HG03175 (cell line): ENCODE data around the gene TREML4.
"Not testable (repeated sequence)": the region's sequence is repeated elsewhere in the genome, so short reads cannot be mapped to it uniquely, and the experiment has no call there.

Experiments
- ATAC-seq: cut with Tn5 transposase; IDR thresholded peaks from one replicate; pipeline ENCODE4 v1.9.1; 2021; ENCODE audit warnings: mild to moderate bottlenecking, moderate library complexity; ENCODE audit not compliant: unreplicated experiment

TREML4 gene

DNA sequence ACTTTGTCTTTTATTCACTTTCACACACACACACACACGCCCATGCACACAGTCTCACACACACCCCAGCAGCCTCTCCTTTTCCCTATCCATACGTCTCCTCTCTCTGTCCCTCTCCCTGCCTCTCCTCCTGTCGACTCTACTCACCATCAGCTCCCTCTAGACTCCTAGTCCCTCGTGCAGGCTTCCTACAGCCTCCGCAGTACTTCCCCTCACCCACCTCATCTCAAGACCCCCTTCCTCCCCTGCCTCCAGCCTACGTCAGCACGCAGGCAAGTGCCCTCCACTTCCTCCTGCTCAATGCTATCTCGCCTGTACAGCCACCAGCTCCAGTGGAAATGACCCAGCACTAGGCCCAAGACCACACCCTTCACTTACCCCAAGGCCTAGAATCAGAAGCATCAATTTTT is 26.4 kb upstream of the TREML4 start:
- ATAC-seq, result no peak

DNA sequence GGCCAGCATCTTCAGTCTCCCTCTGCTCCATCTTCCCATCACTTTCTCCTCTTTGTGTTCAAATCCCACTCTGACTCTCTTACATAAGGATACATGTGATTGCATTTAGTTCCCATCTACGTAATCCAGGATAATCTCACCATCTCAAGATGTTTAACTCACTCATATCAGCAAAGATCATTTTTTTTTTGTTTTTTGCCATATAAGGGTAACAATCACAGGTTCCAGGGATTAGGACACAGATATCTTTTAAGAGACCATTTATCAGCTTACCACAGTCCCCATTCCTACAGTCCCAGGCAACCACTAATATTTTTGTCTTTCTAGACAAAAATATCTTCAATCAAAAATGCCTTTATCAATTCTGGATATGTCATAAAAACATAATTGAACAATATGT is 24.0 kb upstream of the TREML4 start:
- ATAC-seq, result no peak

DNA sequence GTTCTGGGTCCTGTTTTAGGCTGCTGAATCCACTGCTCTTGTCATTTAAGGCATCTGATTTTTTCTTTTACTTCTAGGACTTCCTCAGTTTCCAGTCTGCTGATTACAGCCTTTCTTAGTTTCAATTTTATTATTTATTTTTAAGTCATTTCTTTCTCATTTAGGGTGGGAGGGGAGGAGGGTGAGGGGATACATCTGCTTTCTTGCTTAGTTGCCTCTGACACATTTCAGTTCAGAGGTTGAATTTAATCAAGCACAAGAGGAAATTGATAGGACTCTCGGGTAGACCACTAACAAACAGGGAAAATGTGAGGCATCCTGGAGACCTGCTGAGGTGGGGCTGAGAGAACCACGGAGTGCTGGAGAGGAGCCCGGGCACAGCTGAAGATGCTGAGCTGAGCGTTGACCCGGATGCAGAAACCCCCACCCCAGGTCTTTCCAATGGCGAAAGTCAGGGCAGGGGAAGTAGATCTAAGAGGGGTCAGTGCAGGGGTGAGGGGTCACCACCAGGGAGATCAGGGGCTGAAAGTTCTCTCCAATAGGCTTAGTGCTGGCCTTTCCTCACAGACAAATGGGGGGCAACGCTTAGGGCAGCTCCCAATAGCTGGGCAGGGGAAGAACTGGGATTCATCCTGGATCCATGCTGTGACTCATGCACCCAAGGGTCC is 19.6 kb upstream of the TREML4 start:
- ATAC-seq, result no peak

DNA sequence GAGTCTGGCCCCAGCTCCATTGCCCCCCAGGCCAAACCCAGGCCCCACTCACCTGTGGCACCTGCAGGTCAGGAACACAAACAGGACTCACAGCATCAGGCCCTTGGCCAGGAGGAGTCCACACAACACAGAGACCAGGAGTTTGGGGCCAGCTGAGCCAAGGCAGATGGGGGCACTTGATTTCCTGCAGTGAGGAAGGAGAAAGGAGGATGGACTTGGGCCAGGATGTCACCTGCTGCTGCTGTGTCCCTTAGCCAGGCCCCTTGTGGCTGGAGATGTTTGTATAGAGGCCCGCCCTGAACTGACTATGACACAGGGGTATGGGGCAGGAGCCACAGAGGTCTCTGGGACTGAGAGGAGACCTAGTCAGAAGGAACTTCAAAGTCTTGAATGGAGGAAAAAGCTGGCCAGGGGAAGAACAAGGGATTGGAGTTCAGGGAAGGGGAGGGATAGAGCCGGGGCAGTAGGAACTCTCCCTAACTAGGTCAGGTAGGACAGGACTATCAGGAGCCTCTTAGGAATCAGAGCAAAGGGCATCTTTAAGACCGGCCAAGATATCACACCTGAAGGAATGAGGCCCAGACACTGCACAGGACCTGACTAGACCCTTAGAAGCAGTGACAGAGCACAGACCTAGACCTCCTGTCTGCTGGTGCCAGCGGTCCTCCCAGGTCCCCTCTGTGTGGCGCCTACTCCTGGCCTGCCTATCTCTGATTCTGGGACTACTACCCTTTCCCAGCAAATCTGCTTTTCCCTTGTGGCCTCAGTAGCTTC is 18.4 kb upstream of the TREML4 start:
- ATAC-seq, result no peak

DNA sequence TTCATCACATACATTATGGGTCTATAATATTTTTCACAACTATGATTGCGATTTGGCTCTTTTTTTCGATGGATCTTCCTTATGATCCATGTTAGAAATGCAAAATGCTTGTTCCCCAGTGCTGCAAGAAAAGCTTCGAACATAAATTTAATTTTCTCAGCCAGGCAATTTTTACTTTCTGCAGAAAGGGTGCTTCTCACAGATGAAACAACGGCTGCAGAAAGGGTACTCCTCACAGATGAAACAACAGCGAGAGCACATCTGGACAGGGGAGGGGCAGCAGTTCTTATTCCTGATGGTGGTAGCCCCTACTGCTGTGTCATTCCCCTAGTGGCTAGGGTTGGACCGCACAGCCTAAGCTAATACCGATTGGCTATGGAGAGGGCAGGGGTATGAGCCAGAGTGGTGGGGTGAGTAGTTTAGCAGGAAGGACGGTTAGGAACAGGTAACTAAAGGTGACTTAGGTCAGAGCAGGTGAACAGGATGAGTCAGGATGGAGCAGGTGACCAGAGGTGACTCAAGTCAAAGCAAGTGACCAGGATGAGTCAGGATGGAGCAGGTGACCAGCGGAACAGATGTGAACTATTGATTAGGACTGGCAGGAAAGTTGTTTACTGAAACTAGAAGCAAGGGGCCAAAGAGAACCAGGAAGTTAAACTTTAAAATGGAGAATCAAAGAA is 13.4 kb upstream of the TREML4 start:
- no peak for ATAC-seq

DNA sequence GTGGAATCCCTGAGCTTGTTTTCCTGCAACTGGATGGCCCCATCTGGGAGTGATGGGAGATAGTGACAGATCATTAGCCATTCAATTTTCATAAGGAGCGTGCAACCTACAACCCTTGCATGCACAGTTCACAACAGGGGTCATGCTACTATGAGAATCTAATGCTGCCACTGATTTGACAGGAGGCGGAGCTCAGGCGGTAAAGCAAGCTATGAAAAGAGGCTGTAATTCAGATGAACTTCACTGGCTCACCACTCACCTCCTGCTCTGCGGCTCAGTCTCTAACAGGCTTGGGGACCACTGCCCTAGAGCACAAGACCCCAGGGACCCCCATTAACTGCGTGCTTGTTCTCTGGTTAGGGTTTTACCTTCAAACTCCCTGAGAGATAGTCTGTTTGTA is 12.4 kb upstream of the TREML4 start:
- ATAC-seq, result no peak

DNA sequence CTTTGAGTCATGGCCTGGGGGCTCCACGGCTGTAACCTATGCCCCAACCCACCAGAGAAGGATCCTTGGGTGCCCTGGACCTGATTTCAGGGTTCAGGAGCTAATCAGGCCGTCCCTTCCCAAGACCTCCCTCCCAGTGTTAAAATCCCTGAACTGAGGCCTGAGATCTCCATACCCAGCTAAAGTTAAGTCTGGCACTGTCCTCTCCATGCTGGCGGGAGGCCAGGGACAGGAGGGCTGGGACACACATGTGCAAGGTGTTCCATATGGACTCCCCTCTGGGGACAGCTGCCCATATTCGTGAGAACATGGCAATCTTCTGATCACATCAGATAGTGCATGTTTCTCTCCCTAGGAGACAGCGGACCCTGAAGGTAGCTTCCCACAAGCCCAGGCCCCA is 11.5 kb upstream of the TREML4 start:
- no peak for ATAC-seq

DNA sequence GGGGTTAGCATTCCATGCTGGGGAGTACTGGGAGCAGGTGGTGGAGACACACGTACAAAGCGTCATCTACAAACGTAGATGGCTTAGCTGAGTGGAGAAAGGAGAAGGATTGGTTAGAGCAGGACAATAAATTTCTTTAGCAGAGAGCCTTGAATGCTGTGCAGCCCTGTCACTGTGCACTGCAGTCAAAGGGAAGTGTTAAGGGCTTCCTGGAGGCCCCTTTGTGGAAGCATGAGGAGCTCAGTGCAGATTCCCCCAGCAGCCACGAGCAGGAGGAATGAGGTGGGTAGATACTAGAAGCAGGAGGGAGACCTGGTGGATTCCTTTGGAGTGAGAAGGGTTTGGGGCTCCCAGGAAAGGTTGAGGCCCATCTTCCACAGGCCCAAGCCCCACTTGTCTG is 6.1 kb upstream of the TREML4 start:
- ATAC-seq, result no peak

DNA sequence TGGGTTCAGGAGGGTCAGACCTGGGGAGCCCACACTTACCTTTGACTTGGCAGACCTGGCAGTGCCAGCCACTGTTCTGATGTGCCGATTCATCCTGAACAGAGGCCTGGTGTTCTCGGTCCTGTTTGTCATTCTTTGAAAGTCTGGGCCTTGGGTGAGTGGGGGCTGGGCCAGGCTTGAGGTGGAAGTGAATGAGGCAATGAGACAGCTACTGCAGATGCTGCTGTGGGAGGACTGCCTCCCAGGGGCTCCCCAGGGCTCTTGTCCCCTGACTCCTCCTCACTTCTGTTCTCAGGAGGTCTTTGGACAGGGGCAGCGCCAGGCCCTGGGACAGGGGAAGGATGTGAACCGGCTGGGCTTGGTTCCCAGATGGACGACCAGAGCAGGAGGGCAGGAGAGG is 5.6 kb upstream of the TREML4 start:
- ATAC-seq, result no peak

DNA sequence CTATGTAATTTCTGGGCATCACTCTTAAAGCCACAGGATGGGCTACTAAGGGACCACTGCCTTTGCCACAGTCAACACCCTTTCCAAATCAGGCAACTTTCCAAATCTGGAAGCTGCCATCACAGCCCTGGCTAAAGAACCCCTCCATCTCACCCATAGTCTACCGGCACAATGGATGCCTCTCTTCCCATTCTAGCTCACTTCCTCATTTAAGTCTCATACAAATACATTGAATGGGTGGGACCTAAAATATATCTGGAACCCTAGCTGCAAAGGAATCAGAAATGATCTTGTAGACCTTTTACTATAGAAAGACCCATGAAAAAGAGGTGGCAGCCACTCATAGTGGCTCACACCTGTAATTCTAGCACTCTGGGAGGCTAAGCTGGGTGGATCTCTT is 3.3 kb upstream of the TREML4 start:
- no peak for ATAC-seq

DNA sequence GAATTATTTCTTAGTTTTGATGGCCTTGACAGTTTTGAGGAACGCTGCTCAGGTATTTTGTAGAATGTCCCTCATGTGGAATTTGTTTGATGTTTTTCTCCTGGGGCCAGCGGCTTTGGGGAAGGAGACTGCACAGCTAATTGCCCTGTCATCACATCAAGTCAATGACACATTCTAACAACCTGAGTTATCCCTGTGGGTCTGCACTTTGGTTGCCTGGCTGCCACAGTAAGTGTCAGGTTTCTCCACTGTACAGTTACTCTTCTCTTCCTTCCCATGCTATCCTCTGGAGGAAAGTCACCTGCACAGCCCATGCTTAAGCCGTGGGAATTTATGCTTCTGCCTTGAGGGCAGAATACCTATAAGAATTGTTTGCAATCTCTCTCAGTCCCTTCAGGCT is 1.4 kb upstream of the TREML4 start:
- no peak for ATAC-seq

DNA sequence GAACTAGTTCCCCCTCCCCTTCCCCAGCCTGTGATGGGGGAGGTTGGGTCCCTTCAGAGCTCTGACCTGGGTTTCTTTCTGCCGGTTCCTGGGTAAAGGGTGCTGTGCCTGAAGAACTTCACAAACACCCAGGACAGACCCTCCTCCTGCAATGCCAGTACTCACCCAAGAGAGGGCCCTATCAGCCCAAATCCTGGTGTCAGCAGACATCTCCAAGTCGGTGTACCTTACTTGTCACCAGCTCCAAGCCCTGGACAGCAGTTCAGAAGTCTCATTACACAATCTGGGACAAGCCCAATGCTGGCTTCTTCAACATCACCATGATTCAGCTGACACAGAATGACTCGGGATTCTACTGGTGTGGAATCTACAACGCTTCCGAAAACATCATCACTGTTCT is 467 bp downstream of the TREML4 start:
- no peak for ATAC-seq

DNA sequence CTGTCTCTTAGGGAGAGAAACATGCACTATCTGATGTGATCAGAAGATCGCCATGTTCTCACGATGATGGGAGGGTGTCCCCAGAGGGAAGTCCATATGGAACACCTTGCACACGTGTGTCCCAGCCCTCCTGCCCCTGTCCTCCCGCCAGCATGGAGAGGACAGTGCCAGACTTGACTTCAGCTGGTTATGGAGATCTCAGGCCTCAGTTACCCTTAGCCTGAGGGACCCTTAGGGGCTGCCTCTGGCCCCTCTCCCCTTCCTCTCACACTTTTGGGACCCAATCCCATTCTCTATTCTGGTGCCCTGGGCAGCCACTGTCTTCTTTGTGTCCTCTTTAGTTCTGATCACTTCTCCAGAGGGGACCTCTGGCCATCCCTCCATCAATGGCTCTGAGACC is 1.6 kb downstream of the TREML4 start:
- ATAC-seq, result no peak

DNA sequence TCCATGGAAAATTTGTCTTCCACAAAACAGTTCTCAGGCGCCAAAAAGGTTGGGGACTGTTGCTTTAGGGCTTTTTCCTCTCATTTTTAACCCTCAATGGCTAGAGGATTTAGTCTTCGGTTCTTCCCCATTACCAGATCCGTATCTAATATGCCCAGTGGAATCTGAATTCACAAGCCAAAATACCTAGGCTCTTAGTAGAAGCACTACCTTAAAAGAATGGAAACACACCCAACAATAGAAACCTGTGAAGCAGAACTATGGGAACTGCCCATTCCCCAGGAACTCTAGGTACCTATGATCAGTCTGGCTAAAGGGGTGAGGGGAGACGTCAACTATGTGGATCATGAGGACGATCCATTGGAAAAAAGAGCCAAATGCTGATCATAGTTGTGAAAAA is 3.1 kb downstream of the TREML4 start:
- ATAC-seq, result no peak

DNA sequence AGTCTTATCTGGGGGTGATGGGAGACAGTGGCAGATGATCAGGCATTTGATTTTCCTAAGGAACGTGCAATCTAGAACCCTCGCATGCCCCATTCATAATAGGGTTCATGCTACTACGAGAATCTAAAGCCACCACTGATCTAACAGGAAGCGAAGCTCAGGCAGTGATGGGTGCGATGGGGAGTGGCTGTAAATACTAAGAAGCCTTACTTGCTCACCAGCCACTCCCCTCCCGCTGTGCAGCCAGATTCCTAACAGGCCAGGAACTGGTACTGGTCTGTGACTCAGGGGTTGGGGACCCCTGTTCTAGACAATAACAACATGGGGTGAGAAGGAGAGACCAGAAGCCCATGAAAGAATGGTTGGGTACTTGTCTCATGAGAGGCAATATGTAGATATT is 4.5 kb downstream of the TREML4 start:
- no peak for ATAC-seq

DNA sequence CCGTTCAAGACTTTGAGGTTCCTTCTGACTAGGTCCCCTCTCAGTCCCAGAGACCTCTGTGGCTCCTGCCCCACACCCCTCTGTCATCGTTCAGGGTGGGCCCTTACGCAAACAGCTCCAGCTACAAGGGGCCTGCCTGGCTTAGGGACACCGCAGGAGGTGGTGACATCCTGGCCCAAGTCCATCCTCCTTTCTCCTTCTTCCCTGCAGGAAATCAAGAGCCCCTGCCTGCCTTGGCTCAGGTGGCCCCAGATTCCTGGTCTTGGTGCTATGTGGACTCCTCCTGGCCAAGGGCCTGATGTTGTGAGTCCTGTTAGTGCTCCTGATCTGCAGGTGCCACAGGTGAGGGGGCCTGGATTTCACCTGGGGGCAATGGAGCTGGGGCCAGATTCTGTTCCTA is 8.1 kb downstream of the TREML4 start:
- ATAC-seq, result no peak

DNA sequence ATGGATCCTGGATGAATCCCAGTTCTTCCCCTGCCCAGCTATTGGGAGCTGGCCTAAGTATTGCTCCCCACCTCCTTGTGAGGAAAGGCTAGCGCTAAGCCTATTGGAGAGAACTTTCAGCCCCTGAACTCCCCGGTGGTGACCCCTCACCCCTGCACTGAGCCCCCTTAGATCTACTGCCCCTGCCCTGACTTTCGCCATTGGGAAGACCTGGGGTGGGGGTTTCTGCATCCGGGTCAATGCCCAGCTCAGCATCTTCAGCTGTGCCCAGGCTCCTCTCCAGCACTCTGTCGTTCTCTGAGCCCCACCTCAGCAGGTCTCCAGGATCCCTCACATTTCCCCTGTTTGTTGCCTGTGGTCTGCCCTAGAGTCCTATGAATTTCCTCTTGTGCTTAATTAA is 9.0 kb downstream of the TREML4 start:
- ATAC-seq, result no peak

DNA sequence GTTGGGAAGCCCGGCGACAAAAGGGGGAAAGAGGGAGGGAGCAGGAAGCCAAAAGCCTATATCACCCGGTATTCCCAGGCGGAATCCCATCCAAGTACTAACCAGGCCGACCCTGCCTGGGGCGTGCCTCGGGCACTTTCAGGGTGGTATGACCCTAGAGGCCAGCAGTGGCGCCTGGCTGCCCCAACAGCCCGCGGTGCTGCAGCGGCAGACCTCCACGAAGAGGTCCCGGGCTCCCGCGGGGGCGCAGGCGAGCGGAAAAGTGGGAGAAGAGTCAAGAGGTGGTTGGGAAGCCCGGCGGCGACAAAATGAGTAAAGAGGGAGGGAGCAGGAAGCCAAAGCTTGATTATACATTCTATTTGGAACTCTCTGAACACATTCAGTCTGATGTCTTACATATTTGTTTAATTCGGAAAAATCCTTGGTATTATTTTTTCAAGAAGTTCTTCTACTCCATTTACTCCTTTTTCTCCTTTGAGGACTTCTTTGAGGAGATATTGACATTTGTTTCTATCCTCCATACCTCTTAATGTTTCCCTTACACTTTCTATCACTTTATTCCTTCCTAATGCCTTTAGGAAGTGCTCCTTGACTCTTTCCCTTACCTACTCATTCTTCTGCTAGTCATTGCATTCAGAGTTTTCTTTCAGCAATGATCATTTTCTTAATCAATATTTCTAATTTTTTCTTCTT is 11.5 kb downstream of the TREML4 start:
- no peak for ATAC-seq

DNA sequence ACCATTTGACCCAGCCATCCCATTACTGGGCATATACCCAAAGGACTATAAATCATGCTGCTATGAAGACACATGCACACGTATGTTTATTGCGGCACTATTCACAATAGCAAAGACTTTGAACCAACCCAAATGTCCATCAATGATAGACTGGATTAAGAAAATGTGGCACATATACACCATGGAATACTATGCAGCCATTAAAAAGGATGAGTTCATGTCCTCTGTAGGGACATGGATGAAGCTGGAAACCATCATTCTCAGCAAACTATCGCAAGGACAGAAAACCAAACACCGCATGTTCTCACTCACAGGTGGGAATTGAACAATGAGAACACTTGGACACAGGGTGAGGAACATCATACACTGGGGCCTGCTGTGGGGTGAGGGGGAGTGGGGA is 18.4 kb downstream of the TREML4 start:
- not testable (repeated sequence) for ATAC-seq

DNA sequence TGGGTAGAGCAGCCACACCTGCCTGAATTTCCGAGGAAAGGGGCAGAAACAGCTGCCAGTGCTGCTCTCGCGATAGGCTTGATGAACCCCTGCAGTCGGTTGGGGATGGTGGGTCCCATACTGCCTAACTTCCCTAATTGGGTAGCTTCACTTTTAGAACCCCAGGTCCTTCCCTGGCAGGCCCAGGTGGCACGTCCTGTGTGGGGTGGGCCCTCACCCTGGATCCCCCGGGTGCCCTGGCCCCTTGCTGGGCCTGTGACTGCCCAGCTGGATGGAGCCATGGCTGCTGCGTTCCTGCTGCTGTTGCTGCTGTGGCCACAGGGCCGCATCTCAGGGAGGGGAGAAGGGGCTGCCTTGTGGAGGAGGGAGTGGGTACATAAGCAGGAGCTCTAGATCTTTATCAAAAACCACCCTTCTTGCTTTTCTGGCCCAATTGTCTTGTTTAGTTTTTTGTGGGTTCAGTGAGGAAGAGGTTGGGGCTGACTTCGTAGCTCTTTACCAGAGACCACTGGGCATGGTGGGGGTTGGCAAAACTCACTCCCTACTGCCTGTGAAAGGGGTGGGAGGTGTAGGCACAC is 19.2 kb downstream of the TREML4 start:
- no peak for ATAC-seq
